ENCODE measurements around the gene WDR33.

The WDR33 gene

DNA sequence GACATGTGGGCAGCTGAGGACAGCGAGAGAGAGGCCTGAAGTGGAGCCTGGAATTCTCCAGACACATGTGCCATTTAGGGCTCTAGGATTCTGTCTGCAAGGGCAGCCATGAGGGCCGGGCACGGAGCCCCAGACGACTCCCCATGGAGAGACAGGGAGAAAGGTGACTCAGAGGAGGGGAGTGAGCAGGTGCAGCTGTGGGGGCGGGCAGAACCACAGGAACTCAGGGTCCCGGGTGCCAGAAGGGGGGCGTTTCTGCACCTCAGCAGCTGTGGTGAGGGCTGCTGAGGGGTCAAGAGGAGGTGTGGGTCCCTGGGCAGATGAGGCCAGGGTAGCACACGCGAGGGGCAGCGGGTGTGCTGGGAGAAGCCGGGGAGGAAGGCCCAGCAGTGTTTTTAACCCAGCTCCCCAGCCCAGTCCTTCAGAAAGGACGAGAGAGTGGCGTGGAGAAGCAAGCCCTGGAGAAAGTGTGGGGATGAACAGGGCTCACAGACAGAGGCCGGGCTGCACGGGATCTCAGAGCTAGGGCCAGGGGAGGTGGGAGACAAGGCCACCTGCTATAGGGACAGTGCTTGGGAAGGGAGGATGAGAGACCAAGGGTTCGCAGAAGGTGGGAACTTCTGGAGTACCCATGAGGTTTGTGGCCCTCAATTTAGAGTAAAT lies 157.4 kb downstream of the WDR33 start:
- ATAC-seq = no peak

DNA sequence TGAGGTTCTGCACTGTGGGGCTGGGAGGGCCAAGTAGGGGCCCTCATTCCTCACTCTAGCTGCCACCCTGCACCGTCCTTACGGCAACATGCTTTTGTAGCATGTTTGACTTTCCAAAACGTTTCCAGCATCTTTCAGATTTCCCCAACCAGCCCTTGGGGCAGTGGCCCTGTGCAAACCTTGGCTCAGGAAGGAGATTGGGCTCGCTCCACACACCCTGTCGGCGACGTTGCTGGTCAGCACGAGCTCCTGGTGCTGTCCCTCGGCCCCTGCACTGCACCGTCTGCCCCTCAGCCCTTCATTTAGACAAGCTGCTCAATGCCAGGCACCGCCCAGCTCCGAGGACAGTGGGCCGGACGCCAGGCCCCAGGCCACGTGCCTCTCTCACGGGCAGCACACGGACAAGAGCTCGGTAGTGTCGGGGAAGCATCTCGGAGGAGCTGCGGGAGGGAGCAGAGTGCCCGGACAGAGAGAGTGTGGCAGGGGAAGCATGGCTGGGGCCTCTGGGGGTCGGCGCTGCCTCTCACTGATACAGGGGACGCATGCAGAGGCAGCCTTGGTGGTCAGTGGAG lies 158.1 kb downstream of the WDR33 start:
- no peak for ATAC-seq

DNA sequence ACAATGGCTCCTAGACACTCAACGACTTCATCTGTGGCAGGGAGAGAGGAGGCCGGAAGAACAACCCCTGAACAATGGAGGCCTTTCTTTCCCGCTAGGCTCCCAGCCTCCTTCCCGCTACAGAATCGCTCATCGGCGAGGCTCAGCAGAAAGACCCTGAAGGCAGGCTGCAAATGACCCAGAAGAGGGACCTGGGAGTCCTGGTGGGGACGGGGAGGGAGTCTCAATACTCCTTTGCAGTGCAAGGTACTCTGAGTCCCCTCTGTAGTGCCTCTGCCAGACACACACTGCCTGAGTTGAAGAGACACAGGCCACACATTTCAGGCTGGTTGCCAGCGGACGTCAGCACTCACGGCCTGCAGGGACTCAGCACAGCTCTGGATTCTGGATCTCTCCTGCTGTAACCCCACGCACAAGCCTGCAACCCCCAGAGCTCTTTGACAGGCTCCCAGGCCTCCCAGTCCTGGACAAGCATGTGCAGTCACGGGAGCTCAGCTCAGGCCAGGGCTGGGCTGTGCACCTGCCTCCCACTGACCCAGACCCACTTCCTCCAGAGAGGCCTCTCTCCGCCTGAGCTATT lies 158.9 kb downstream of the WDR33 start:
- ATAC-seq = no peak

DNA sequence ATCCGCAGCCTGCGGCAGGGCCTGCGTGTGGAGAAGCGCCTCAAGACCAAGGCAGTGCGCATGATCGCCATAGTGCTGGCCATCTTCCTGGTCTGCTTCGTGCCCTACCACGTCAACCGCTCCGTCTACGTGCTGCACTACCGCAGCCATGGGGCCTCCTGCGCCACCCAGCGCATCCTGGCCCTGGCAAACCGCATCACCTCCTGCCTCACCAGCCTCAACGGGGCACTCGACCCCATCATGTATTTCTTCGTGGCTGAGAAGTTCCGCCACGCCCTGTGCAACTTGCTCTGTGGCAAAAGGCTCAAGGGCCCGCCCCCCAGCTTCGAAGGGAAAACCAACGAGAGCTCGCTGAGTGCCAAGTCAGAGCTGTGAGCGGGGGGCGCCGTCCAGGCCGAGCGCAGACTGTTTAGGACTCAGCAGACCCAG lies 159.6 kb downstream of the WDR33 start:
- ATAC-seq = no peak
